Liver (tissue), 9 donors: ENCODE measurements around the gene PIP4K2A. TPM values are rescaled to one million over a fixed set of nuclear protein-coding genes. Genes with fewer than 3 reads are reported as not detected.
A peak's percentile ranks its signal among the peaks of the same experiment; 100 is the strongest.

Experiments used
- DNase-seq: peaks from one replicate; pipeline ENCODE4 v3.0.0-alpha.2; 2017; ENCODE audit warnings: low spot score
- H3K27ac ChIP-seq, 2 donors: one replicate each; pipeline ENCODE4 v1.7.0; 2013; ENCODE audit warnings: inconsistent platforms in 2 of 2, low read length in 2 of 2, control low read depth in 1 of 2, low read depth in 1 of 2, mild to moderate bottlenecking in 1 of 2
- H3K27me3 ChIP-seq, 4 donors: one replicate each; pipeline versions ENCODE4 v1.6.1 to v1.7.0; 2013; ENCODE audit warnings: low read length in 3 of 4, inconsistent platforms in 1 of 4, mild to moderate bottlenecking in 1 of 4, moderate library complexity in 1 of 4; ENCODE audit not compliant: control insufficient read depth in 4 of 4, insufficient read depth in 4 of 4
- H3K36me3 ChIP-seq, 4 donors: one replicate each; pipeline versions ENCODE4 v1.6.1 to v1.7.0; 2013; ENCODE audit warnings: low read length in 3 of 4, mild to moderate bottlenecking in 3 of 4, low read depth in 1 of 4, moderate library complexity in 1 of 4; ENCODE audit not compliant: control insufficient read depth in 4 of 4, insufficient read depth in 3 of 4
- H3K4me1 ChIP-seq, 4 donors: one replicate each; pipeline versions ENCODE4 v1.6.1 to v1.7.0; 2013; ENCODE audit warnings: low read length in 3 of 4, mild to moderate bottlenecking in 3 of 4, moderate library complexity in 1 of 4; ENCODE audit not compliant: control insufficient read depth in 4 of 4, insufficient read depth in 4 of 4
- H3K4me3 ChIP-seq, 3 donors: one replicate each; pipeline versions ENCODE4 v1.6.1 to v1.7.0; 2013; ENCODE audit warnings: low read length in 3 of 3, control low read depth in 1 of 3, low read depth in 1 of 3, mild to moderate bottlenecking in 1 of 3
- H3K9ac ChIP-seq, 2 donors: one replicate each; pipeline ENCODE4 v1.7.0; 2013; ENCODE audit warnings: low read length in 2 of 2, mild to moderate bottlenecking in 2 of 2, moderate library complexity in 2 of 2, control low read depth in 1 of 2, low read depth in 1 of 2
- H3K9me3 ChIP-seq, 4 donors: one replicate each; pipeline versions ENCODE4 v1.6.1 to v1.7.0; 2013; ENCODE audit warnings: low read length in 3 of 4; ENCODE audit not compliant: control insufficient read depth in 4 of 4
- EGR1 ChIP-seq, 2 donors: IDR thresholded peaks; 2 replicates each; pipeline ENCODE4 v1.6.1; 2016 to 2018; ENCODE audit warnings: antibody characterized with exemption in 2 of 2, low read depth in 2 of 2
- FOXA1 ChIP-seq: IDR thresholded peaks from 2 replicates; pipeline ENCODE4 v1.6.1; 2016; ENCODE audit warnings: antibody characterized with exemption
- FOXA2 ChIP-seq: IDR thresholded peaks from 2 replicates; pipeline ENCODE4 v1.6.1; 2016; ENCODE audit warnings: antibody characterized with exemption
- GABPA ChIP-seq, 2 donors: IDR thresholded peaks in 1 of 2; conservative IDR thresholded peaks in 1 of 2; 2 replicates each; pipeline ENCODE4 v1.6.1; 2016; ENCODE audit warnings: antibody characterized with exemption in 2 of 2, mild to moderate bottlenecking in 1 of 2, moderate library complexity in 1 of 2
- HNF4A ChIP-seq, 2 donors: conservative IDR thresholded peaks; 2 replicates each; pipeline ENCODE4 v1.6.1; 2016; ENCODE audit warnings: antibody characterized with exemption in 2 of 2, mild to moderate bottlenecking in 2 of 2
- HNF4G ChIP-seq: IDR thresholded peaks from 2 replicates; pipeline ENCODE4 v1.6.1; 2016; ENCODE audit warnings: antibody characterized with exemption
- JUND ChIP-seq, 2 donors: IDR thresholded peaks; 2 replicates each; pipeline ENCODE4 v1.6.1; 2016; ENCODE audit warnings: antibody characterized with exemption in 2 of 2
- NR2F2 ChIP-seq: IDR thresholded peaks from 2 replicates; pipeline ENCODE4 v1.6.1; 2016; ENCODE audit warnings: antibody characterized with exemption
- RAD21 ChIP-seq, 2 donors: IDR thresholded peaks; 2 replicates each; pipeline ENCODE4 v1.6.1; 2016; ENCODE audit warnings: antibody characterized with exemption in 2 of 2, mild to moderate bottlenecking in 2 of 2
- RXRA ChIP-seq, 2 donors: IDR thresholded peaks; 2 replicates each; pipeline ENCODE4 v1.6.1; 2017 to 2018; ENCODE audit warnings: antibody characterized with exemption in 2 of 2, mild to moderate bottlenecking in 1 of 2
- SP1 ChIP-seq: IDR thresholded peaks from 2 replicates; pipeline ENCODE4 v1.6.1; 2018; ENCODE audit warnings: antibody characterized with exemption, mild to moderate bottlenecking
- TAF1 ChIP-seq: conservative IDR thresholded peaks from 2 replicates; pipeline ENCODE4 v1.6.1; 2016; ENCODE audit warnings: antibody characterized with exemption, mild to moderate bottlenecking
- YY1 ChIP-seq: IDR thresholded peaks from 2 replicates; pipeline ENCODE4 v1.6.1; 2016; ENCODE audit warnings: antibody characterized with exemption, mild to moderate bottlenecking
- WGBS: extraction: QIAGEN DNeasy Blood & Tissue Kit; methylation state at CpG from one replicate; pipeline ENCODE4 v1.1.7; 2013; 5-methylcytosine and 5-hydroxymethylcytosine counted together
- polyA plus RNA-seq, 2 donors: library from polyadenylated mRNA; stranded (reverse) in 1 of 2; unstranded in 1 of 2; fragments of 200-250 nt in 1 of 2; fragments of >200 nt in 1 of 2; fragmentation: Nextera tagmentation in 1 of 2; extraction: Ambion mirVana in 1 of 2; gene quantifications; one replicate each; pipeline versions ENCODE4 v1.2.1 to v1.2.3, GENCODE V29; 2013 to 2015
- total RNA-seq, 2 donors: library from RNA; depleted of rRNA; stranded (reverse); fragments of >200 nt; gene quantifications; one replicate each; pipeline ENCODE4 v1.2.3, GENCODE V29; 2014
- TF ChIP-seq, protein P1 (sequence below): fragments of 150-350 bp; IDR thresholded peaks from 2 replicates; pipeline ENCODE4 v1.5.1; 2017; ENCODE audit warnings: improper control_type of control experiment, low read depth, low read length; ENCODE audit not compliant: missing input control
- TF ChIP-seq, protein P2 (sequence below): IDR thresholded peaks from 2 replicates; pipeline ENCODE4 v1.6.1; 2016; ENCODE audit warnings: antibody characterized with exemption
- TF ChIP-seq, protein P3 (sequence below): IDR thresholded peaks from 2 replicates; pipeline ENCODE4 v1.6.1; 2016; ENCODE audit warnings: antibody characterized with exemption
- TF ChIP-seq, protein P4 (sequence below): IDR thresholded peaks from 2 replicates; pipeline ENCODE4 v1.6.1; 2016; ENCODE audit warnings: antibody characterized with exemption, mild to moderate bottlenecking
- TF ChIP-seq, protein P5 (sequence below): IDR thresholded peaks from 2 replicates; pipeline ENCODE4 v1.6.1; 2016; ENCODE audit warnings: antibody characterized with exemption
- donor health status: healthy.
- donor health status: healthy.
- donor health status: healthy.
- donor health status: healthy.
- donor health status: healthy.

PIP4K2A gene
- total and polyA plus RNA-seq, 4 donors: 6.4 to 53.7 (median 8.6) TPM

DNA sequence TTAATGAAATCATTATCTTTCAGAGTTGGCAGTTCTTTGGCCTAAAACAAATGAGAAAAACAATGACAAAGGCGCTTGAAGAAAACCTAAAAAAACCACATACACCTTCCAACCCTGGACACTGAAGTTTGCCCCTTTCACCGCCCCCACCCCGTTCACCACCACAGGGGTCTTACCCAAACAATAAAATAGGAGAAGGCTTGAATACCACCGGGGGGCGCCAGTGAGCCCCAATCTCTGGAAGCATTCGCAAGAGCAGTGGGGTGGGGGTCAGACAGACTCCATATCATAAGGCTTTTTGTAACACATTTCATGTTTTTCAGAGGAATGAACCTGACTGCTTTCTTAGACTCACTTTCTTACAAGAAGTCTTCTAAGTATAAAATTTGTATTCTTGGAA is 163.6 kb downstream of the PIP4K2A start:
- Histone ChIP-seq H3K4me3 (no peak overlapping the region), H3K27ac (no peak overlapping the region), H3K9ac (no peak overlapping the region), H3K36me3 (peaks cover 0 to 8% (median 5%) of the 10 kb centered on the region in 4 donors), H3K27me3 (no peaks in the 10 kb centered on the region), H3K4me1 (peaks cover 0 to 11% (median 9%) of the 10 kb centered on the region in 4 donors), H3K9me3 (no peaks in the 10 kb centered on the region)
- no peak for TF ChIP-seq TAF1
- TF ChIP-seq RAD21 (IDR thresholded peaks at IDR 0.05): peak; percentile 43 to 67
- TF ChIP-seq, protein P1, sequence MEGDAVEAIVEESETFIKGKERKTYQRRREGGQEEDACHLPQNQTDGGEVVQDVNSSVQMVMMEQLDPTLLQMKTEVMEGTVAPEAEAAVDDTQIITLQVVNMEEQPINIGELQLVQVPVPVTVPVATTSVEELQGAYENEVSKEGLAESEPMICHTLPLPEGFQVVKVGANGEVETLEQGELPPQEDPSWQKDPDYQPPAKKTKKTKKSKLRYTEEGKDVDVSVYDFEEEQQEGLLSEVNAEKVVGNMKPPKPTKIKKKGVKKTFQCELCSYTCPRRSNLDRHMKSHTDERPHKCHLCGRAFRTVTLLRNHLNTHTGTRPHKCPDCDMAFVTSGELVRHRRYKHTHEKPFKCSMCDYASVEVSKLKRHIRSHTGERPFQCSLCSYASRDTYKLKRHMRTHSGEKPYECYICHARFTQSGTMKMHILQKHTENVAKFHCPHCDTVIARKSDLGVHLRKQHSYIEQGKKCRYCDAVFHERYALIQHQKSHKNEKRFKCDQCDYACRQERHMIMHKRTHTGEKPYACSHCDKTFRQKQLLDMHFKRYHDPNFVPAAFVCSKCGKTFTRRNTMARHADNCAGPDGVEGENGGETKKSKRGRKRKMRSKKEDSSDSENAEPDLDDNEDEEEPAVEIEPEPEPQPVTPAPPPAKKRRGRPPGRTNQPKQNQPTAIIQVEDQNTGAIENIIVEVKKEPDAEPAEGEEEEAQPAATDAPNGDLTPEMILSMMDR: peak; percentile 27
- 62% methylated on average over 6 of the region's 6 CpGs for WGBS
- DNase-seq: peak; percentile 69

DNA sequence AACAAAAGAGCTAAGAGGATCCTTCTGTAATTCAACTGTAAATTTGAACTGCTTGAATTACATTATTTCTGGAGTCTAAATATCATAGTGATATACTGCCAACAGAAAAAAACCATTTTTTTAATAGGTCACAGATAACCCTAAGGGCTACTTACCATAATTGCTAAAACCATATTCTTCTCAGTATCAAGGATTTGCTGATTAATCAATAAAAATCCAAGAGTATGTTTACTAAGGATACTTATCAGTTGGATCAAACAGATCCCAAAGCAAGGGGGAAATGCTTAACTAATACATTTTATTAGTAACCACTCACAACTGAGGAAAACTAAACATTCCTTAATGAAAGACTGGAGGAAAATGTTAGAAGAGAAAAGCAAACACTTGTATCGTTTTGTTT is 166.0 kb downstream of the PIP4K2A start:
- Histone ChIP-seq H3K27me3 (no peaks in the 10 kb centered on the region), H3K9ac (no peak overlapping the region), H3K4me3 (no peak overlapping the region), H3K36me3 (peaks cover 1 to 9% (median 6%) of the 10 kb centered on the region in 4 donors), H3K9me3 (no peaks in the 10 kb centered on the region), H3K27ac (no peak overlapping the region), H3K4me1 (no peaks in the 10 kb centered on the region)
- TF ChIP-seq FOXA1: no peak
- no peak for TF ChIP-seq JUND (IDR thresholded peaks at IDR 0.05)
- TF ChIP-seq EGR1 (IDR thresholded peaks at IDR 0.05; ENCODE audit: low read depth in 2 of 2): no peak
- TF ChIP-seq, protein P2, sequence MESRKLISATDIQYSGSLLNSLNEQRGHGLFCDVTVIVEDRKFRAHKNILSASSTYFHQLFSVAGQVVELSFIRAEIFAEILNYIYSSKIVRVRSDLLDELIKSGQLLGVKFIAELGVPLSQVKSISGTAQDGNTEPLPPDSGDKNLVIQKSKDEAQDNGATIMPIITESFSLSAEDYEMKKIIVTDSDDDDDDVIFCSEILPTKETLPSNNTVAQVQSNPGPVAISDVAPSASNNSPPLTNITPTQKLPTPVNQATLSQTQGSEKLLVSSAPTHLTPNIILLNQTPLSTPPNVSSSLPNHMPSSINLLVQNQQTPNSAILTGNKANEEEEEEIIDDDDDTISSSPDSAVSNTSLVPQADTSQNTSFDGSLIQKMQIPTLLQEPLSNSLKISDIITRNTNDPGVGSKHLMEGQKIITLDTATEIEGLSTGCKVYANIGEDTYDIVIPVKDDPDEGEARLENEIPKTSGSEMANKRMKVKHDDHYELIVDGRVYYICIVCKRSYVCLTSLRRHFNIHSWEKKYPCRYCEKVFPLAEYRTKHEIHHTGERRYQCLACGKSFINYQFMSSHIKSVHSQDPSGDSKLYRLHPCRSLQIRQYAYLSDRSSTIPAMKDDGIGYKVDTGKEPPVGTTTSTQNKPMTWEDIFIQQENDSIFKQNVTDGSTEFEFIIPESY: no peak
- TF ChIP-seq HNF4G: no peak
- TF ChIP-seq NR2F2: no peak
- TF ChIP-seq, protein P1: no peak
- TF ChIP-seq HNF4A (conservative IDR thresholded peaks at IDR 0.05): no peak
- no peak for TF ChIP-seq GABPA (IDR thresholded peaks at IDR 0.05 in 1 of 2, conservative IDR thresholded peaks at IDR 0.05 in 1 of 2)
- TF ChIP-seq RAD21 (IDR thresholded peaks at IDR 0.05): no peak
- no peak for TF ChIP-seq RXRA (IDR thresholded peaks at IDR 0.05)
- TF ChIP-seq TAF1: no peak
- TF ChIP-seq, protein P3, sequence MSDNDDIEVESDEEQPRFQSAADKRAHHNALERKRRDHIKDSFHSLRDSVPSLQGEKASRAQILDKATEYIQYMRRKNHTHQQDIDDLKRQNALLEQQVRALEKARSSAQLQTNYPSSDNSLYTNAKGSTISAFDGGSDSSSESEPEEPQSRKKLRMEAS: no peak
- TF ChIP-seq, protein P4, sequence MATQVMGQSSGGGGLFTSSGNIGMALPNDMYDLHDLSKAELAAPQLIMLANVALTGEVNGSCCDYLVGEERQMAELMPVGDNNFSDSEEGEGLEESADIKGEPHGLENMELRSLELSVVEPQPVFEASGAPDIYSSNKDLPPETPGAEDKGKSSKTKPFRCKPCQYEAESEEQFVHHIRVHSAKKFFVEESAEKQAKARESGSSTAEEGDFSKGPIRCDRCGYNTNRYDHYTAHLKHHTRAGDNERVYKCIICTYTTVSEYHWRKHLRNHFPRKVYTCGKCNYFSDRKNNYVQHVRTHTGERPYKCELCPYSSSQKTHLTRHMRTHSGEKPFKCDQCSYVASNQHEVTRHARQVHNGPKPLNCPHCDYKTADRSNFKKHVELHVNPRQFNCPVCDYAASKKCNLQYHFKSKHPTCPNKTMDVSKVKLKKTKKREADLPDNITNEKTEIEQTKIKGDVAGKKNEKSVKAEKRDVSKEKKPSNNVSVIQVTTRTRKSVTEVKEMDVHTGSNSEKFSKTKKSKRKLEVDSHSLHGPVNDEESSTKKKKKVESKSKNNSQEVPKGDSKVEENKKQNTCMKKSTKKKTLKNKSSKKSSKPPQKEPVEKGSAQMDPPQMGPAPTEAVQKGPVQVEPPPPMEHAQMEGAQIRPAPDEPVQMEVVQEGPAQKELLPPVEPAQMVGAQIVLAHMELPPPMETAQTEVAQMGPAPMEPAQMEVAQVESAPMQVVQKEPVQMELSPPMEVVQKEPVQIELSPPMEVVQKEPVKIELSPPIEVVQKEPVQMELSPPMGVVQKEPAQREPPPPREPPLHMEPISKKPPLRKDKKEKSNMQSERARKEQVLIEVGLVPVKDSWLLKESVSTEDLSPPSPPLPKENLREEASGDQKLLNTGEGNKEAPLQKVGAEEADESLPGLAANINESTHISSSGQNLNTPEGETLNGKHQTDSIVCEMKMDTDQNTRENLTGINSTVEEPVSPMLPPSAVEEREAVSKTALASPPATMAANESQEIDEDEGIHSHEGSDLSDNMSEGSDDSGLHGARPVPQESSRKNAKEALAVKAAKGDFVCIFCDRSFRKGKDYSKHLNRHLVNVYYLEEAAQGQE: no peak
- no peak for TF ChIP-seq FOXA2
- TF ChIP-seq YY1: no peak
- no peak for TF ChIP-seq SP1
- TF ChIP-seq, protein P5, sequence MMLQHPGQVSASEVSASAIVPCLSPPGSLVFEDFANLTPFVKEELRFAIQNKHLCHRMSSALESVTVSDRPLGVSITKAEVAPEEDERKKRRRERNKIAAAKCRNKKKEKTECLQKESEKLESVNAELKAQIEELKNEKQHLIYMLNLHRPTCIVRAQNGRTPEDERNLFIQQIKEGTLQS: no peak
- DNase-seq: no peak
- WGBS: 82% methylated on average over 1 of the region's 1 CpG
